GM18511 (cell line): ENCODE results near the gene FAM53B.

Experiments
- ATAC-seq: cut with Tn5 transposase; IDR thresholded peaks from one replicate; pipeline ENCODE4 v1.9.1; 2021; ENCODE audit warnings: mild to moderate bottlenecking, moderate library complexity; ENCODE audit not compliant: unreplicated experiment

Gene FAM53B

GRCh38 chr10:124667425-124668345, 76.5 kb downstream of the FAM53B start:
- no peak for ATAC-seq

- ATAC-seq: no peak
Measured at GRCh38 chr10:124666494-124666893, 77.7 kb downstream of the FAM53B start.

- no peak for ATAC-seq
Measured at GRCh38 chr10:124665980-124666379, 78.2 kb downstream of the FAM53B start.

- ATAC-seq: no peak
Measured at GRCh38 chr10:124665558-124665957, 78.6 kb downstream of the FAM53B start.

GRCh38 chr10:124665091-124665490, 79.1 kb downstream of the FAM53B start:
- ATAC-seq: no peak

- ATAC-seq: no peak
Measured at GRCh38 chr10:124663766-124664360, 80.3 kb downstream of the FAM53B start.

- no peak for ATAC-seq
Measured at GRCh38 chr10:124663228-124663627, 81.0 kb downstream of the FAM53B start.

- no peak for ATAC-seq
Measured at GRCh38 chr10:124661660-124662180, 82.5 kb downstream of the FAM53B start.

- no peak for ATAC-seq
Measured at GRCh38 chr10:124660404-124661125, 83.6 kb downstream of the FAM53B start.

GRCh38 chr10:124659380-124659779, 84.8 kb downstream of the FAM53B start:
- ATAC-seq: no peak

- ATAC-seq: no peak
Measured at GRCh38 chr10:124658591-124659242, 85.5 kb downstream of the FAM53B start.

GRCh38 chr10:124657806-124658205, 86.4 kb downstream of the FAM53B start:
- ATAC-seq: no peak

- ATAC-seq: no peak
Measured at GRCh38 chr10:124656541-124656940, 87.6 kb downstream of the FAM53B start.

GRCh38 chr10:124656113-124656490, 88.1 kb downstream of the FAM53B start:
- no peak for ATAC-seq

- ATAC-seq: no peak
Measured at GRCh38 chr10:124655191-124656112, 88.7 kb downstream of the FAM53B start.

- ATAC-seq: no peak
Measured at GRCh38 chr10:124654686-124655085, 89.5 kb downstream of the FAM53B start.

GRCh38 chr10:124653811-124654651, 90.1 kb downstream of the FAM53B start:
- no peak for ATAC-seq

GRCh38 chr10:124653311-124653710, 90.9 kb downstream of the FAM53B start:
- ATAC-seq: no peak

GRCh38 chr10:124652701-124653100, 91.5 kb downstream of the FAM53B start:
- no peak for ATAC-seq
